K562 (cell line): Measurements from ENCODE around the gene ANAPC2. TPM values are rescaled to one million over a fixed set of nuclear protein-coding genes. Genes with fewer than 3 reads are reported as not detected.

Source experiments
- ATAC-seq: fragments of 200-7000 bp; cut with Tn5 transposase; 3 replicates; pipeline ENCODE4 v1.9.1; 2020; ENCODE audit warnings: moderate library complexity
- BruUV-seq: library from RNA; stranded (reverse); fragments of 400-500 nt; replicated peaks from 2 replicates; lab custom pipeline; 2021; lab: Mats Ljungman, UMichigan
- CTCF ChIA-PET: fragments of 300-600 bp; formaldehyde crosslinking; extraction: SDS; loops from one replicate; lab custom pipeline; 2021; ENCODE audit warnings: low intra/inter-chr PET ratio; lab: Yijun Ruan, JAX
- POLR2A ChIA-PET: fragments of 300-600, 350-650 bp; sonication (Branson Sonifier 250); formaldehyde crosslinking; extraction: SDS; loops from one replicate; lab custom pipeline; 2021; ENCODE audit warnings: antibody characterized with exemption, inconsistent platforms; lab: Yijun Ruan, JAX
- DNase-seq, 4 experiments: peaks; one replicate each; pipeline versions ENCODE4 v3.0.0 to v3.0.0-alpha.2; 2011 to 2018; ENCODE audit warnings: low spot score in 3 of 4, mixed read lengths in 3 of 4; ENCODE audit errors: extremely low read depth in 1 of 4
- FAIRE-seq: peaks from 2 replicates; lab custom pipeline; 2011; peaks lifted over from hg19 to GRCh38; lab: Jason Lieb, UNC
- H2AFZ ChIP-seq: 2 replicates; pipeline ENCODE4 v1.6.0; 2011; ENCODE audit warnings: low read depth, low read length, control low read depth, inconsistent platforms
- H3K27ac ChIP-seq: fragments of 200-600 bp; 3 replicates; pipeline ENCODE4 v1.8.0; 2011; ENCODE audit warnings: low read depth, mild to moderate bottlenecking, control low read depth, inconsistent platforms, low read length, moderate library complexity, mixed read lengths; ENCODE audit errors: extremely low read depth
- H3K27me3 ChIP-seq, 2 experiments: fragments of 300-600 bp in 1 of 2; 2 replicates in 1 of 2; 3 replicates in 1 of 2; pipeline versions ENCODE4 v1.6.0 to v1.8.0; 2011; ENCODE audit warnings: inconsistent platforms in 2 of 2, low read length in 2 of 2, mild to moderate bottlenecking in 1 of 2, mixed read lengths in 1 of 2, moderate library complexity in 1 of 2; ENCODE audit not compliant: control insufficient read depth in 2 of 2, insufficient read depth in 2 of 2
- H3K36me3 ChIP-seq: fragments of 300-600 bp; 3 replicates; pipeline ENCODE4 v1.8.0; 2011; ENCODE audit warnings: mild to moderate bottlenecking, low read length, inconsistent platforms; ENCODE audit not compliant: control insufficient read depth, insufficient read depth
- H3K4me1 ChIP-seq, 2 experiments: fragments of 200-600 bp in 1 of 2; replicated peaks in 1 of 2; 2 replicates in 1 of 2; 3 replicates in 1 of 2; pipeline versions ENCODE4 v1.5.1 to v1.8.0; 2011; ENCODE audit warnings: inconsistent platforms in 2 of 2, low read length in 2 of 2, mild to moderate bottlenecking in 1 of 2, mixed read lengths in 1 of 2, moderate library complexity in 1 of 2; ENCODE audit not compliant: control insufficient read depth in 2 of 2, insufficient read depth in 2 of 2
- H3K4me2 ChIP-seq: 2 replicates; pipeline ENCODE4 v1.6.1; 2011; ENCODE audit warnings: low read length, control low read depth, inconsistent platforms, mixed read lengths; ENCODE audit not compliant: insufficient read depth
- H3K4me3 ChIP-seq: fragments of 200-600 bp; sonication (generic), shearing (Covaris generic); 2 replicates; pipeline ENCODE4 v1.5.1; 2016; ENCODE audit warnings: control low read depth, inconsistent platforms
- H3K79me2 ChIP-seq: fragments of 200-600 bp; 3 replicates; pipeline ENCODE4 v1.8.0; 2011; ENCODE audit warnings: low read length, inconsistent platforms; ENCODE audit not compliant: control insufficient read depth, insufficient read depth
- H3K9ac ChIP-seq, 2 experiments: 2 replicates each; pipeline versions ENCODE4 v1.6.0 to v1.6.1; 2011; ENCODE audit warnings: low read depth in 2 of 2, low read length in 2 of 2, control low read depth in 1 of 2, inconsistent platforms in 1 of 2, mild to moderate bottlenecking in 1 of 2, mixed read lengths in 1 of 2; ENCODE audit not compliant: insufficient read depth in 1 of 2
- H3K9me1 ChIP-seq: one replicate; pipeline ENCODE4 v1.6.0; 2011; ENCODE audit warnings: inconsistent platforms, mild to moderate bottlenecking, low read length, moderate library complexity; ENCODE audit not compliant: control insufficient read depth, insufficient read depth
- H3K9me3 ChIP-seq: replicated peaks from 2 replicates; pipeline ENCODE4 v1.5.1; 2011; ENCODE audit warnings: low read depth, low read length, inconsistent platforms; ENCODE audit not compliant: control insufficient read depth, insufficient read depth
- H4K20me1 ChIP-seq: replicated peaks from 2 replicates; pipeline ENCODE4 v1.6.1; 2011; ENCODE audit warnings: low read length, inconsistent platforms, mixed read lengths; ENCODE audit not compliant: control insufficient read depth, insufficient read depth
- NFIC ChIP-seq: fragments of 450-650 bp; IDR thresholded peaks from 2 replicates; pipeline ENCODE4 v1.6.1; 2017; ENCODE audit warnings: mild to moderate bottlenecking, inconsistent platforms
- ZBTB33 ChIP-seq: sonication (generic); formaldehyde crosslinking; IDR thresholded peaks from 2 replicates; pipeline ENCODE4 v1.8.1; 2023; ENCODE audit warnings: mild to moderate bottlenecking, missing genetic modification reagents
- ZFP1 ChIP-seq: fragments of 450-650 bp; formaldehyde crosslinking; IDR thresholded peaks from 2 replicates; pipeline ENCODE4 v1.4.0; 2020; ENCODE audit warnings: mild to moderate bottlenecking, mixed read lengths
- WGBS: fragments of 100-300 bp; shearing (Covaris generic); methylation state at CpG from one replicate; pipeline ENCODE4 v1.1.6; 2016; ENCODE audit warnings: low coverage, mixed read lengths; ENCODE audit not compliant: insufficient coverage; ENCODE audit errors: missing lambda C conversion rate; 5-methylcytosine and 5-hydroxymethylcytosine counted together
- in situ Hi-C: fragments of 300-500 bp; cut with MboI; formaldehyde crosslinking; loops from 4 replicates; pipeline ENCODE4 v1.15.0; 2018; ENCODE audit warnings: inconsistent platforms, mixed read lengths
- intact Hi-C: fragments of 100-400 bp; cut with micrococcal nuclease; formaldehyde crosslinking; loops from 2 replicates; pipeline ENCODE4 v1.14.2; 2022
- polyA plus RNA-seq, 8 experiments: library from polyadenylated mRNA; depleted of rRNA in 4 of 8; stranded (reverse) in 5 of 8; unstranded in 3 of 8; fragments of >200 nt; fragmentation: Nextera tagmentation in 2 of 8; fragmentation: Illumina TruSeq in 1 of 8; extraction: Ambion mirVana in 2 of 8; extraction: Trizol in 1 of 8; gene quantifications; 2 replicates each; pipeline versions ENCODE4 v1.2.1 to v1.2.3, GENCODE V29; 2011 to 2014; ENCODE audit warnings: inconsistent platforms in 1 of 8, missing spikeins in 1 of 8
- total RNA-seq, 7 experiments: library from RNA; depleted of rRNA in 6 of 7; stranded (reverse); fragments of >200 nt in 6 of 7; fragmentation: Illumina TruSeq in 2 of 7; extraction: Trizol in 2 of 7; gene quantifications; 2 replicates each; pipeline versions ENCODE4 v1.2.1 to v1.2.3, GENCODE V29; 2011 to 2021; ENCODE audit warnings: low replicate concordance in 1 of 7

Gene ANAPC2
- total and polyA plus RNA-seq, 9 of the 15 experiments (the other 6 are each of a cell fraction or from before 2014, with no cell fraction given), result 0.11 to 56.5 (median 17.1) TPM; not detected in 1

- Histone ChIP-seq H3K79me2 (peaks cover 42% of the 10 kb centered on the region), H3K4me2 (no peak overlapping the region), H3K9ac (peak overlapping the region in 1 of 2 experiments; percentile 57; a peak in 1 of 4 replicates), H3K36me3 (peaks cover 28% of the 10 kb centered on the region; the same call in 1 of the 3 replicates), H3K27ac (no peak overlapping the region), H3K9me3 (no peaks in the 10 kb centered on the region), H3K9me1 (no peaks in the 10 kb centered on the region), H3K4me3 (no peak overlapping the region), H4K20me1 (peaks cover 5% of the 10 kb centered on the region), H3K4me1 (peaks cover 13 to 94% of the 10 kb centered on the region in 2 experiments), H2AFZ (no peak overlapping the region), H3K27me3 (no peaks in the 10 kb centered on the region)
- DNase-seq (no peak), ATAC-seq (no peak), FAIRE-seq (no peak)
- in situ Hi-C loops (no loop called here), intact Hi-C loops (no loop called here)
- WGBS, result 82% methylated on average over 19 of the region's 21 CpGs
- no TSS peak for BruUV-seq
- CTCF ChIA-PET, result no interaction called here
- POLR2A ChIA-PET, result interaction anchor here (0.8 to 1.6 kb wide), 3 partner anchors 14 to 45 kb away, joined by 3 to 9 read pairs (median 7); partner anchors contain the start of genes RNF208 and TUBB4B
- TF ChIP-seq ZFP1 (CRISPR knock-in tag) (no peak), NFIC (peak; percentile 74), ZBTB33 (CRISPR knock-in tag) (0 out of 2 replicates have a peak, but pooled peaks have one; percentile 25)
Observed at GRCh38 chr9:137195525-137196220, 7.3 kb upstream of the ANAPC2 start.
